NT2/D1 (cell line): Measurements from ENCODE around the gene ULK1.

Experiments used
- DNase-seq: peaks from one replicate; pipeline ENCODE4 v3.0.0-alpha.2; 2011; ENCODE audit warnings: low read depth, low spot score
- H3K27me3 ChIP-seq: 2 replicates; pipeline ENCODE4 v1.6.0; 2011; ENCODE audit warnings: mild to moderate bottlenecking; ENCODE audit not compliant: insufficient read length, insufficient read depth
- H3K36me3 ChIP-seq: 2 replicates; pipeline ENCODE4 v1.6.1; 2011; ENCODE audit warnings: mild to moderate bottlenecking, low read length, mixed read lengths; ENCODE audit not compliant: insufficient read depth, insufficient read length
- H3K4me1 ChIP-seq: 2 replicates; pipeline ENCODE4 v1.5.1; 2011; ENCODE audit not compliant: insufficient read depth, insufficient read length
- H3K4me3 ChIP-seq: 2 replicates; pipeline ENCODE4 v1.5.1; 2011; ENCODE audit warnings: low read depth; ENCODE audit not compliant: insufficient read length
- H3K9ac ChIP-seq: 2 replicates; pipeline ENCODE4 v1.6.0; 2011; ENCODE audit warnings: low read depth; ENCODE audit not compliant: insufficient read length
- H3K9me3 ChIP-seq: 2 replicates; pipeline ENCODE4 v1.5.1; 2011; ENCODE audit warnings: mild to moderate bottlenecking, low read length; ENCODE audit not compliant: insufficient read depth
- SUZ12 ChIP-seq: IDR thresholded peaks from 2 replicates; pipeline ENCODE4 v1.6.1; 2011; ENCODE audit not compliant: insufficient read length, insufficient read depth; ENCODE audit errors: extremely low read depth
- YY1 ChIP-seq: IDR thresholded peaks from 2 replicates; pipeline ENCODE4 v1.6.1; 2011; ENCODE audit not compliant: insufficient read length, insufficient read depth
- ZNF274 ChIP-seq: IDR thresholded peaks from 2 replicates; pipeline ENCODE4 v1.6.1; 2011; ENCODE audit warnings: mild to moderate bottlenecking, low read depth, low read length

ULK1 gene

GRCh38 chr12:131857908-131858850 lies 36.2 kb upstream of the ULK1 start:
- no peak for DNase-seq
- Histone ChIP-seq H3K9ac (peak overlapping the region; percentile 17), H3K27me3 (no peaks in the 10 kb centered on the region), H3K4me3 (no peak overlapping the region), H3K4me1 (peaks cover 29% of the 10 kb centered on the region), H3K9me3 (no peaks in the 10 kb centered on the region), H3K36me3 (no peaks in the 10 kb centered on the region)
- TF ChIP-seq YY1, result no peak
- no peak for TF ChIP-seq SUZ12
- no peak for TF ChIP-seq ZNF274

GRCh38 chr12:131860472-131861260 lies 33.8 kb upstream of the ULK1 start:
- no peaks in the 10 kb centered on the region for H3K27me3 ChIP-seq
- H3K9me3 ChIP-seq, result no peaks in the 10 kb centered on the region
- TF ChIP-seq YY1 (no peak), ZNF274 (no peak), SUZ12 (no peak)
- no peaks in the 10 kb centered on the region for H3K36me3 ChIP-seq
- peak overlapping the region; percentile 6 for H3K4me3 ChIP-seq
- peak; percentile 82 for DNase-seq
- peaks cover 39% of the 10 kb centered on the region for H3K4me1 ChIP-seq
- H3K9ac ChIP-seq, result peak overlapping the region; percentile 66

- Histone ChIP-seq H3K9ac (peak overlapping the region; percentile 66), H3K4me1 (peaks cover 31% of the 10 kb centered on the region), H3K4me3 (peak overlapping the region; percentile 6), H3K36me3 (no peaks in the 10 kb centered on the region), H3K9me3 (no peaks in the 10 kb centered on the region), H3K27me3 (no peaks in the 10 kb centered on the region)
- no peak for TF ChIP-seq SUZ12
- no peak for TF ChIP-seq ZNF274
- no peak for TF ChIP-seq YY1
- no peak for DNase-seq
Observed at GRCh38 chr12:131861261-131862083, 33.0 kb upstream of the ULK1 start.

- no peaks in the 10 kb centered on the region for H3K36me3 ChIP-seq
- H3K4me3 ChIP-seq, result no peak overlapping the region
- DNase-seq, result no peak
- H3K4me1 ChIP-seq, result peaks cover 30% of the 10 kb centered on the region
- no peaks in the 10 kb centered on the region for H3K27me3 ChIP-seq
- peak overlapping the region; percentile 51 for H3K9ac ChIP-seq
- no peaks in the 10 kb centered on the region for H3K9me3 ChIP-seq
- no peak for TF ChIP-seq SUZ12
- TF ChIP-seq YY1, result no peak
- TF ChIP-seq ZNF274, result no peak
Observed at GRCh38 chr12:131862084-131862441, 32.4 kb upstream of the ULK1 start.

- Histone ChIP-seq H3K4me3 (no peak overlapping the region), H3K9ac (peak overlapping the region; percentile 43), H3K36me3 (no peaks in the 10 kb centered on the region), H3K9me3 (no peaks in the 10 kb centered on the region), H3K27me3 (no peaks in the 10 kb centered on the region), H3K4me1 (peaks cover 30% of the 10 kb centered on the region)
- no peak for TF ChIP-seq ZNF274
- DNase-seq, result no peak
Observed at GRCh38 chr12:131862600-131862993, 31.8 kb upstream of the ULK1 start.

- Histone ChIP-seq H3K9ac (peak overlapping the region; percentile 62), H3K36me3 (no peaks in the 10 kb centered on the region), H3K27me3 (no peaks in the 10 kb centered on the region), H3K9me3 (no peaks in the 10 kb centered on the region), H3K4me3 (no peak overlapping the region), H3K4me1 (peaks cover 31% of the 10 kb centered on the region)
- DNase-seq, result no peak
- TF ChIP-seq YY1 (no peak), SUZ12 (no peak), ZNF274 (no peak)
Observed at GRCh38 chr12:131862994-131863710, 31.3 kb upstream of the ULK1 start.
